ENCODE measurements around the gene ETV3.

The ETV3 gene

GRCh38 chr1:157142765-157143423 is 4.7 kb upstream of the ETV3 start:
- no peak overlapping the region for H2AFZ ChIP-seq (ENCODE audit: low read depth, low read length)
- no peak for TF ChIP-seq EZH2phosphoT487 (IDR thresholded peaks at IDR 0.05; ENCODE audit: low read depth)
- TF ChIP-seq CTCF (IDR thresholded peaks at IDR 0.05; ENCODE audit: low read depth, low read length), result no peak
- H3K36me3 ChIP-seq (replicated peaks; ENCODE audit: low read depth, low read length), result no peaks in the 10 kb centered on the region
- H3K4me2 ChIP-seq (ENCODE audit: low read length), result peak overlapping the region; percentile 45
- H3K27ac ChIP-seq (ENCODE audit: low read length), result peak overlapping the region; percentile 76
- no peak overlapping the region for H3K4me3 ChIP-seq (ENCODE audit: low read length)
- H3K9ac ChIP-seq (ENCODE audit: low read length), result peak overlapping the region; percentile 3; the same call in 1 of the 2 replicates
- no peaks in the 10 kb centered on the region for H3K27me3 ChIP-seq (ENCODE audit: low read depth, low read length)
- H3K79me2 ChIP-seq (ENCODE audit: low read length), result peaks cover 11% of the 10 kb centered on the region
- H3K9me3 ChIP-seq (ENCODE audit: insufficient read depth, low read length), result no peaks in the 10 kb centered on the region
- H4K20me1 ChIP-seq (ENCODE audit: insufficient read depth, low read length), result no peaks in the 10 kb centered on the region
- peaks cover 58% of the 10 kb centered on the region for H3K4me1 ChIP-seq (ENCODE audit: low read length)

- Histone ChIP-seq H3K4me3 (ENCODE audit: low read length) (peak overlapping the region; percentile 2), H3K4me1 (ENCODE audit: low read length) (peaks cover 52% of the 10 kb centered on the region), H2AFZ (ENCODE audit: low read depth, low read length) (no peak overlapping the region)
Observed at GRCh38 chr1:157142201-157142600, 4.0 kb upstream of the ETV3 start.

GRCh38 chr1:157141212-157141855 is 3.1 kb upstream of the ETV3 start:
- H3K4me2 ChIP-seq (ENCODE audit: low read length), result peak overlapping the region; percentile 45
- peaks cover 15% of the 10 kb centered on the region for H4K20me1 ChIP-seq (ENCODE audit: insufficient read depth, low read length)
- peaks cover 59% of the 10 kb centered on the region for H3K4me1 ChIP-seq (ENCODE audit: low read length)
- H2AFZ ChIP-seq (ENCODE audit: low read depth, low read length), result no peak overlapping the region
- no peaks in the 10 kb centered on the region for H3K27me3 ChIP-seq (ENCODE audit: low read depth, low read length)
- peak overlapping the region; percentile 76 for H3K27ac ChIP-seq (ENCODE audit: low read length)
- H3K9me3 ChIP-seq (ENCODE audit: insufficient read depth, low read length), result no peaks in the 10 kb centered on the region
- peaks cover 27% of the 10 kb centered on the region for H3K79me2 ChIP-seq (ENCODE audit: low read length)
- H3K36me3 ChIP-seq (replicated peaks; ENCODE audit: low read depth, low read length), result no peaks in the 10 kb centered on the region
- TF ChIP-seq CTCF (IDR thresholded peaks at IDR 0.05; ENCODE audit: low read depth, low read length), result no peak
- no peak for TF ChIP-seq EZH2phosphoT487 (IDR thresholded peaks at IDR 0.05; ENCODE audit: low read depth)
- peak overlapping the region; percentile 8 for H3K9ac ChIP-seq (ENCODE audit: low read length)
- H3K4me3 ChIP-seq (ENCODE audit: low read length), result no peak overlapping the region

More at GRCh38 chr1:157142201-157142600, 4.0 kb upstream of the ETV3 start:
- no peaks in the 10 kb centered on the region for H3K27me3 ChIP-seq (ENCODE audit: low read depth, low read length)
- peaks cover 18% of the 10 kb centered on the region for H3K79me2 ChIP-seq (ENCODE audit: low read length)
- H3K9ac ChIP-seq (ENCODE audit: low read length), result peak overlapping the region; percentile 3; the same call in 1 of the 2 replicates
- H4K20me1 ChIP-seq (ENCODE audit: insufficient read depth, low read length), result peaks cover 7% of the 10 kb centered on the region
- TF ChIP-seq CTCF (IDR thresholded peaks at IDR 0.05; ENCODE audit: low read depth, low read length), result no peak
- TF ChIP-seq EZH2phosphoT487 (IDR thresholded peaks at IDR 0.05; ENCODE audit: low read depth), result no peak
- no peaks in the 10 kb centered on the region for H3K36me3 ChIP-seq (replicated peaks; ENCODE audit: low read depth, low read length)
- H3K9me3 ChIP-seq (ENCODE audit: insufficient read depth, low read length), result no peaks in the 10 kb centered on the region
- peak overlapping the region; percentile 45 for H3K4me2 ChIP-seq (ENCODE audit: low read length)
- H3K27ac ChIP-seq (ENCODE audit: low read length), result peak overlapping the region; percentile 76

- peaks cover 23% of the 10 kb centered on the region for H4K20me1 ChIP-seq (ENCODE audit: insufficient read depth, low read length)
- no peaks in the 10 kb centered on the region for H3K27me3 ChIP-seq (ENCODE audit: low read depth, low read length)
- peaks cover 10% of the 10 kb centered on the region for H3K36me3 ChIP-seq (replicated peaks; ENCODE audit: low read depth, low read length)
Observed at GRCh38 chr1:157140063-157140588, 1.9 kb upstream of the ETV3 start.

More at GRCh38 chr1:157140063-157140588, 1.9 kb upstream of the ETV3 start:
- no peak overlapping the region for H2AFZ ChIP-seq (ENCODE audit: low read depth, low read length)
- H3K4me1 ChIP-seq (ENCODE audit: low read length), result peaks cover 66% of the 10 kb centered on the region
- peaks cover 39% of the 10 kb centered on the region for H3K79me2 ChIP-seq (ENCODE audit: low read length)
- H3K4me2 ChIP-seq (ENCODE audit: low read length), result peak overlapping the region; percentile 89
- H3K9me3 ChIP-seq (ENCODE audit: insufficient read depth, low read length), result no peaks in the 10 kb centered on the region
- TF ChIP-seq EZH2phosphoT487 (IDR thresholded peaks at IDR 0.05; ENCODE audit: low read depth) (no peak), CTCF (IDR thresholded peaks at IDR 0.05; ENCODE audit: low read depth, low read length) (no peak)
- no peak overlapping the region for H3K9ac ChIP-seq (ENCODE audit: low read length)
- peak overlapping the region; percentile 76 for H3K27ac ChIP-seq (ENCODE audit: low read length)
- H3K4me3 ChIP-seq (ENCODE audit: low read length), result peak overlapping the region; percentile 91; the same call in 1 of the 2 replicates
